ENCODE measurements around the gene EFNA4. TPM values are rescaled to one million over a fixed set of nuclear protein-coding genes. Genes with fewer than 3 reads are reported as not detected.
"Not testable (repeated sequence)": the region's sequence is repeated elsewhere in the genome, so short reads cannot be mapped to it uniquely, and the experiment has no call there.

Gene EFNA4
- total RNA-seq, 2 donors from 2014 or later, result 15.9 to 17.9 TPM

- no peak overlapping the region for H3K27ac Mint-ChIP-seq
- H3K36me3 Mint-ChIP-seq (ENCODE audit: low read depth), result no peaks in the 10 kb centered on the region
- H3K27me3 Mint-ChIP-seq (ENCODE audit: insufficient read depth), result peaks cover 55% of the 10 kb centered on the region
- Histone ChIP-seq H3K4me3 (ENCODE audit: low read length) (no peak overlapping the region), H3K9ac (ENCODE audit: extremely low read depth, low read length, poor library complexity, severe bottlenecking) (no peak overlapping the region), H3K27me3 (ENCODE audit: control insufficient read depth, insufficient read depth, low read length, poor library complexity, severe bottlenecking) (peaks cover 12% of the 10 kb centered on the region), H3K9me3 (ENCODE audit: control insufficient read depth, low read length) (no peaks in the 10 kb centered on the region), H3K4me1 (ENCODE audit: control insufficient read depth, insufficient read depth, low read length) (no peaks in the 10 kb centered on the region), H3K36me3 (ENCODE audit: control insufficient read depth, insufficient read depth, low read length) (no peaks in the 10 kb centered on the region), H3K27ac (ENCODE audit: low read depth, low read length) (no peak overlapping the region)
- no peaks in the 10 kb centered on the region for H3K9me3 Mint-ChIP-seq
- WGBS, 2 experiments (ENCODE audit: insufficient coverage in 1 of 2, insufficient read length in 1 of 2), result 75 to 77% methylated on average over 4 of the region's 4 CpGs
- H3K4me1 Mint-ChIP-seq, result peaks cover 2% of the 10 kb centered on the region
- H3K4me3 Mint-ChIP-seq, result no peak overlapping the region
- no peak for DNase-seq
- TF ChIP-seq CTCF (conservative IDR thresholded peaks at IDR 0.05), result no peak
These were observed 54.1 kb downstream of the EFNA4 start for GRCh38 chr1:155117610-155118009.

- not testable (repeated sequence) for H3K4me3 ChIP-seq (ENCODE audit: low read length); H3K27ac ChIP-seq (ENCODE audit: low read depth, low read length); DNase-seq; H3K4me3 Mint-ChIP-seq; H3K36me3 Mint-ChIP-seq (ENCODE audit: low read depth); H3K27ac Mint-ChIP-seq; H3K9me3 Mint-ChIP-seq; H3K4me1 ChIP-seq (ENCODE audit: control insufficient read depth, insufficient read depth, low read length); H3K9ac ChIP-seq (ENCODE audit: extremely low read depth, low read length, poor library complexity, severe bottlenecking); H3K4me1 Mint-ChIP-seq; H3K9me3 ChIP-seq (ENCODE audit: control insufficient read depth, low read length); H3K36me3 ChIP-seq (ENCODE audit: control insufficient read depth, insufficient read depth, low read length)
- peaks cover 16% of the 10 kb centered on the region for H3K27me3 ChIP-seq (ENCODE audit: control insufficient read depth, insufficient read depth, low read length, poor library complexity, severe bottlenecking)
- WGBS, 2 experiments (ENCODE audit: insufficient coverage in 1 of 2, insufficient read length in 1 of 2), result 90 to 91% methylated on average over 6 to 7 of the region's 7 CpGs
- H3K27me3 Mint-ChIP-seq (ENCODE audit: insufficient read depth), result peaks cover 60% of the 10 kb centered on the region
These were observed 54.5 kb downstream of the EFNA4 start for GRCh38 chr1:155118090-155118489.

Other genes with a start within 250 kb of the EFNA4 start
- under 1 TPM; 0.57 to 0.75 TPM for gene KCNN3, start 193.5 kb upstream of the EFNA4 start, total RNA-seq
- 10 to 100 TPM; 16.0 to 16.4 TPM for gene PMVK, start 127.0 kb upstream of the EFNA4 start, total RNA-seq
- gene PBXIP1, start 107.6 kb upstream of the EFNA4 start, total RNA-seq, result 10 to 100 TPM; 42.5 to 61.3 TPM
- 10 to 100 TPM; 33.4 to 40.4 TPM for gene PYGO2, start 102.0 kb upstream of the EFNA4 start, total RNA-seq
- gene SHC1, start 93.0 kb upstream of the EFNA4 start, total RNA-seq, result 100 to 1,000 TPM; 157 to 231 TPM
- gene CKS1B, start 89.1 kb upstream of the EFNA4 start, total RNA-seq, result 100 to 1,000 TPM; 145 to 229 TPM
- 10 to 100 TPM; 61.9 to 65.0 TPM for gene FLAD1, start 80.4 kb upstream of the EFNA4 start, total RNA-seq
- gene LENEP, start 70.2 kb upstream of the EFNA4 start, total RNA-seq, result 1 to 10 TPM in 1 of 2 donors, not detected in 1; 2.0 TPM
- gene ZBTB7B, start 60.9 kb upstream of the EFNA4 start, total RNA-seq, result 10 to 100 TPM; 21.2 to 23.3 TPM
- gene DCST2, start 30.0 kb upstream of the EFNA4 start, total RNA-seq, result 1 to 10 TPM in 1 of 2 donors, under 1 TPM in 1; 0.44 to 2.0 TPM
- gene DCST1, start 29.9 kb upstream of the EFNA4 start, total RNA-seq, result not detected
- 10 to 100 TPM; 13.4 to 16.5 TPM for gene ADAM15, start 12.4 kb upstream of the EFNA4 start, total RNA-seq
- 1 to 10 TPM; 3.1 to 6.0 TPM for gene EFNA3, start 15.1 kb downstream of the EFNA4 start, total RNA-seq
- 1 to 10 TPM; 3.6 to 5.0 TPM for gene EFNA1, start 64.1 kb downstream of the EFNA4 start, total RNA-seq
- gene SLC50A1, start 72.1 kb downstream of the EFNA4 start, total RNA-seq, result 10 to 100 TPM; 25.1 to 29.8 TPM
- 10 to 100 TPM; 48.8 to 73.4 TPM for gene DPM3, start 76.8 kb downstream of the EFNA4 start, total RNA-seq
- gene KRTCAP2, start 109.6 kb downstream of the EFNA4 start, total RNA-seq, result 100 to 1,000 TPM; 143 to 152 TPM
- gene TRIM46, start 110.1 kb downstream of the EFNA4 start, total RNA-seq, result 1 to 10 TPM; 5.1 to 7.1 TPM
- 10 to 100 TPM; 17.6 to 27.9 TPM for gene THBS3, start 144.2 kb downstream of the EFNA4 start, total RNA-seq
- 10 to 100 TPM; 47.3 to 63.2 TPM for gene MTX1, start 145.0 kb downstream of the EFNA4 start, total RNA-seq
- gene ENTREP3, start 191.7 kb downstream of the EFNA4 start, total RNA-seq, result 10 to 100 TPM; 49.5 to 65.9 TPM
- 10 to 100 TPM; 56.1 TPM for gene SCAMP3, start 198.6 kb downstream of the EFNA4 start, total RNA-seq
- gene CLK2, start 209.8 kb downstream of the EFNA4 start, total RNA-seq, result 10 to 100 TPM; 69.8 to 82.3 TPM
- 1 to 10 TPM; 8.7 to 9.2 TPM for gene HCN3, start 213.7 kb downstream of the EFNA4 start, total RNA-seq
- under 1 TPM in 1 of 2 donors, not detected in 1; 0.40 TPM for gene PKLR, start 237.7 kb downstream of the EFNA4 start, total RNA-seq
- gene FDPS, start 245.1 kb downstream of the EFNA4 start, total RNA-seq, result 100 to 1,000 TPM; 247 to 250 TPM